SJCRH30 (cell line): ENCODE results near the gene BRD4. TPM values are rescaled to one million over a fixed set of nuclear protein-coding genes. Genes with fewer than 3 reads are reported as not detected.

ENCODE experiments used
- DNase-seq, 2 experiments: peaks; one replicate each; pipeline ENCODE4 v3.0.0-alpha.2; 2015 to 2020
- H3K27ac ChIP-seq: fragments of 250-450 bp; sonication (Bioruptor Pico); 2 replicates; pipeline ENCODE4 v1.5.1; 2020; ENCODE audit warnings: mild to moderate bottlenecking, moderate library complexity
- H3K27me3 ChIP-seq: fragments of 250-450 bp; sonication (Bioruptor Pico); 2 replicates; pipeline ENCODE4 v1.5.1; 2020; ENCODE audit warnings: mild to moderate bottlenecking, moderate library complexity
- H3K36me3 ChIP-seq: fragments of 250-450 bp; sonication (Bioruptor Pico); 2 replicates; pipeline ENCODE4 v1.5.1; 2020; ENCODE audit warnings: mild to moderate bottlenecking, moderate library complexity
- H3K4me1 ChIP-seq: fragments of 250-450 bp; sonication (Bioruptor Pico); 2 replicates; pipeline ENCODE4 v1.5.1; 2020; ENCODE audit warnings: mild to moderate bottlenecking, moderate library complexity
- H3K4me3 ChIP-seq: fragments of 250-450 bp; sonication (Bioruptor Pico); 2 replicates; pipeline ENCODE4 v1.5.1; 2020; ENCODE audit warnings: mild to moderate bottlenecking, moderate library complexity
- H3K9me3 ChIP-seq: fragments of 250-450 bp; sonication (Bioruptor Pico); replicated peaks from 2 replicates; pipeline ENCODE4 v1.5.1; 2020; ENCODE audit warnings: mild to moderate bottlenecking, moderate library complexity
- total RNA-seq: library from RNA; depleted of rRNA; stranded (reverse); fragments of >200 nt; shearing (Covaris generic); gene quantifications from 2 replicates; pipeline ENCODE4 v1.2.3, GENCODE V29; 2014

The BRD4 gene
- total RNA-seq, 1 experiment from 2014 or later: 48.6 TPM

DNA sequence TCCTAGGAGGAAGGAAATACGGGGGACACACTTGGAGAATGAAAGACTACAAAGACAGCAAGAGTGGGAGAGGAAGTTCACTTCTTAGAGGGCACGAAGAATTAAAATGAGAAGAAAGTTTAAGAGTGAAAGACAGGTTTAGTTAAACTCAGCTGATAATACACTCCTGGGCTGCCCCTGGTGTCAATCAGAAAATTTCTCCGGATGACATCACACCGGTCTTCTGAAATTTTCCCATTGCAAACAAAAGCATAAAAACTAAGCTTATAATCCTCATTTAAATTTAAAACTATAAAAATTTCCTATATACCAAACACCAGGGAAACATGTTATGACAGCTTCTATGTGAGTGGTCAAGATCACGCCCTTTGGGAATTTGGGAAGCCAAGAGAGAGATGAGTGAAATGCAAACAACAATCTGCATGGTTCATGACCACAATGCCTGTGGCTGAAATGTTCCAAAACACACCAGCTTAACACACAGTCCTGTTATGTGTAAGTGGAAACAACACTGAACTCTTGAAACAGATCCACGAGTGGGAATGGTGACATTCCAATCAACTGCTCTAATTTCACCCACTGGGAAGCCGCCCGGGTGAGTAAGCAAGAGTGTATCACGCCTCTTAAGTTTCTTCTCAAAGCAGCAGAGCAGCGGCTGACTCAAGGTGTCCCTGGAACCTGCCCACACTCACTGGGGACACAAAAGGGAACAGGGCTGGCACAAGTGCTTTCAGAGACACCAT, 49.0 kb downstream of the BRD4 start:
- no peak for DNase-seq
- Histone ChIP-seq H3K36me3 (no peaks in the 10 kb centered on the region), H3K4me3 (no peak overlapping the region), H3K9me3 (no peaks in the 10 kb centered on the region), H3K4me1 (peaks cover 64% of the 10 kb centered on the region), H3K27ac (no peak overlapping the region), H3K27me3 (no peaks in the 10 kb centered on the region)

DNA sequence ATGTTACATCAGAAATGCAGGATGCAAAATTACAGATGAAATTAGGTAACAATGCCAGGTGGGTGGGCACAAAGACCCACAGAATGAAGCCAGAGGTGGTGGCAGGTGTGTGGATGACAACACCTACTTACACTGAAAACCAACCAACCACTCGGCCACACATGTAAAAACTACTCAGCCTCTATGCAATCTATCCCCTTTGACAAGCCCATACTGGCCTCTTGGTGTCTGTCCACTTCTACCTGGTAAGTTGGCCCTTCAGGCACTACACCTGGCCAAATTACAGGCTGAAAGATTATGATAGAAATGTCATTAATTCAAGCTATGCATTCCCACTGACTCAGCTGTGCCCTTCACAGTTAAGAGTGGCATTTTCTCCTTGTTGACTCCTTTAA, 50.0 kb downstream of the BRD4 start:
- DNase-seq: no peak
- Histone ChIP-seq H3K4me1 (peaks cover 58% of the 10 kb centered on the region), H3K36me3 (no peaks in the 10 kb centered on the region), H3K4me3 (no peak overlapping the region), H3K9me3 (no peaks in the 10 kb centered on the region), H3K27me3 (no peaks in the 10 kb centered on the region), H3K27ac (peak overlapping the region; percentile 83)

DNA sequence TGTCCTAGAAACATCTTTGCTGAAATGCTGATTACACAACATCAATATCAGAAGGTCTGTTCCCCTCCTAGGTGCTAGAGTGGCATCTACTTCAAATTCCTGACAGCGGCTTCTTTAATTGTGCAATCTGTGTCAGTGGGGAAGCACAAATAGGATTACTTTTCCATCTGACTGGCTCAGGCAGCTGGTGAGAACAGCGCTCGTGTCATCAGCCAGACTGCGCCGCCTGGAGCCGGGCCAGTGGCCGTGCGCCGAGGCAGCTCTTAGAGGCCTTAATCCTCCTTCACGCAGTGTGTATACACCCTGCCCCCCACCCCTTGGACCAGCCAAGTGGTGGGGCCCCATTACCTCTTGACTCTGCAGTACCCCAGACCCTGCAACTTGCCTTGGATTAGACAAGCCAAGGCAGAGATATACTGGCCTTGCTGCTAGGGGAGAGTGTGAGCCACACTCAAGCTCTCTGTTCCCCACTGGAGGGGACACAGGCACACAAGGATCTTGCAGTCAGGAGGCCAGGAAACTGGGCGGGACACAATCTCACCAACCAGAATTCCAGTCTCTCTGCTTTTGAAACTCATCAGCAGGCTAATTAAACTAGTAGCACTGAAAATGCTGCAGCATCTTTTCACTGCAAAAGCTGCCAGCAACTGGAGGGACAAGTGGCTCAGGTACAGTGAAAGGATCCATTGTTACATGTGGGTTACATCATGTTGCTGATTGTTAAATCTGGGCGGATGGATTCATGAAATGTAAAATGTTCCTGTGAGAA, 51.2 kb downstream of the BRD4 start:
- peaks cover 58% of the 10 kb centered on the region for H3K4me1 ChIP-seq
- no peaks in the 10 kb centered on the region for H3K9me3 ChIP-seq
- H3K4me3 ChIP-seq: no peak overlapping the region
- peak overlapping the region; percentile 83 for H3K27ac ChIP-seq
- no peaks in the 10 kb centered on the region for H3K36me3 ChIP-seq
- H3K27me3 ChIP-seq: no peaks in the 10 kb centered on the region
- peak; percentile 94 to 97 for DNase-seq

DNA sequence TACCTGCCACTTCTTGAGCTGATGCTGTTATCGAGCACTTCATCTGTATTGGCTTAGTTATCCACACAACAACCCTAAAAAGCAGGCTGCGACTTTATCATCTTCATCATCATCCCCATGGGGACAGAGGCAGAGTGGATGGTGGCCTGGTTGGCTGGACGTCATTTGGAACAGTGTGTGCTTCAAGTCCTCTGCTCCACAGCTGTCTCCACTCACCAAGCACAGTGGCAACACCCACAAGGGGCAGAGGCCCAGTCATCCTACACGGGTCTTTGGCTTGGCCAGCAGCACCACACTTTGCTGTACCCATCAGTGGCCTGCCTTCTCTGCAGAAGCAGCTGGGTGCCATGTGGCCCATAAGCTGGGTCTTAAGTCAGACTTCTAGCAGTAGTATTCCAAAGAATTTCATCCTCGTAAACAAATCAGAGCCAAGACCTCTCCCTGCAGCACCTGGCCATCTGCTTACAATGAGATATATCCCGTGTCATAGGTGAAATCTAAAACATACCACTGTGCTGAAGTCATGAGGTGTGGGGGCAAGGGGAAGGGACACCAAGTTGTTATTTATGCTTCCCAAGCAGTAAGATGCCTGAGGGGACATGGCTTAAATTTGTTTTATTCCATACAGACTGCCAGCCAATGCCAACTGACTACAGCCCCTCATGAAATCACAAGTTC, 52.2 kb downstream of the BRD4 start:
- DNase-seq: peak; percentile 69 to 79

DNA sequence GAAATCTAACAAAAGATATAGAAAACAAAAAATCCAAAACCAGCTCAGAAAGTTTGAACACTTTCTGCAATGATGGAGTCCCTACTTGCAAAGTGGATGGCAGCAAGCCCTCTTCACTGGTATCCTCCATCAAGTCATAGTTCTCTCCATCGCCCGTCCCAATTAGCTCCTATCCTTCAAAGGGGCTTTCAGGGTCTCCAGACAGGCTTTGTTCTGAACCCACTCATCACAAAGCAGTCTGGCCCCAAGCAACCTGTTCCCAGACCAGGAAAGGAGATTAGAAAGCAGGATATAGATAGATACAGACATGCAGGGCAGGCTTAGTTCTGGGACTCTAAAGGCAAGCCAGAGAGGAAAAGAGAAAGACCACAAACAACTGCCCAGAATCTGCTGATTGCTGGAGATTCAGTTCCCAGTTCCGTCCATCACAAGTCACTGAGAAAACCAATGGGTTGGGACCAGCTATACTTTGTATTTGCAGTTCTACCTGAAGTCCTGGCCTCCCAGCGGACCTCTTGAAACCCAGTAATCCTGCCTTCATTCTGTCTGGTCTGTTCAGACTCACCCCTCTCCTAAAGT, 52.9 kb downstream of the BRD4 start:
- Histone ChIP-seq H3K4me1 (peaks cover 56% of the 10 kb centered on the region), H3K27me3 (no peaks in the 10 kb centered on the region), H3K27ac (peak overlapping the region; percentile 83)

More for the DNA sequence above, 52.2 kb downstream of the BRD4 start:
- Histone ChIP-seq H3K27me3 (no peaks in the 10 kb centered on the region), H3K9me3 (no peaks in the 10 kb centered on the region), H3K4me3 (no peak overlapping the region), H3K36me3 (peaks cover 4% of the 10 kb centered on the region; the same call in 1 of the 2 replicates), H3K4me1 (peaks cover 58% of the 10 kb centered on the region), H3K27ac (peak overlapping the region; percentile 83)

DNA sequence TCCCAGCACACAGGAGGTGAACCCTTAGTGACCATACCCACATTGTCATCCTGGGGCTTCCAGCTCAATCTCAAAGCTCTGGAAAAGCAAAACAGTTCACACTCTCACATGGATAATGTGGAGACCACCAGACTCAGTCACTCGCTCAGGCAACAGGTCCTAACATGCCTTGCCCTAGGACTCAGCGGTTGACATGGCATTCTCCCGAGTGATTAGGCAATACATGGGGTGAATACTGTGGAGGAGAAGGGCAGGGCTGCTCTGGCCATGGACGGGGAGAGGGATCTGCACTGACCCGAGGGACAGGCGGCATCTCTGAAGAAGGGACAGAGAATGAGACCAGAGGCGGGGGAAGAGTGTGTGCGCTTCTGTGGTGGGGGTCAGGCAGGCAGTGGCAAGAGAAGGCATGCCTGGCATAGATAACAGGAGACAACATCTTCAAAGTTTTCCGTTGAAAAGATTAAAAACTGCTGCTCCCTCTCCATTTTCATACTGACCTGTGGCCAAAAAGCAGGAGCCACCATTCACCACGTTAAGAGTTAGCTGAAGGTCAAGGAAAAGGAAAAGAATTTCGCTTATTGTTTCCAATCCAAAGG, 55.6 kb downstream of the BRD4 start:
- no peak for DNase-seq
- Histone ChIP-seq H3K9me3 (no peaks in the 10 kb centered on the region), H3K36me3 (peaks cover 24% of the 10 kb centered on the region), H3K4me1 (peaks cover 29% of the 10 kb centered on the region), H3K27ac (no peak overlapping the region), H3K4me3 (no peak overlapping the region), H3K27me3 (no peaks in the 10 kb centered on the region)

More for the DNA sequence above, 52.9 kb downstream of the BRD4 start:
- peaks cover 4% of the 10 kb centered on the region; the same call in 1 of the 2 replicates for H3K36me3 ChIP-seq
- no peak overlapping the region for H3K4me3 ChIP-seq
- H3K9me3 ChIP-seq: no peaks in the 10 kb centered on the region
- no peak for DNase-seq

DNA sequence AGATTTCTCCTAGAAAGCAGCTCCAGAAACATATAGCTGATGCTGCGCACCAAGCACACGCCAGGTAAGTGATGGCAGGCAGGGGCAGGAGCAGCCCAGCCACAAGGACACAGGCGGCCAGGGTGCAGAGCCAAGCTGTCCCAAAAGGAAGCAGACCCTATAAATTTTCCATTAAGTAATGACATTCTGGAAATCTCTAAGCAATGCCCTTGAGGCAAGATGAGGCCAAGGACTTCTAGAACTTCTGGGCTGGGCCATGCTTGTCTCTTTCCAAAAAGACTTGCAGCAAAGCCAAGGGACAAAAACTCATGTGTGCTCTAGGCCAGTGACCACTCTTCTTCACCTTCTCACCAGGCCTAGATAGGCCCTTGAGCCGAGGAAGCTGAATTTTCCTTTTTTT, 57.9 kb downstream of the BRD4 start:
- H3K27ac ChIP-seq: no peak overlapping the region
- H3K27me3 ChIP-seq: no peaks in the 10 kb centered on the region
- DNase-seq: no peak
- H3K4me1 ChIP-seq: peaks cover 7% of the 10 kb centered on the region
- no peaks in the 10 kb centered on the region for H3K9me3 ChIP-seq
- no peak overlapping the region for H3K4me3 ChIP-seq
- H3K36me3 ChIP-seq: peaks cover 43% of the 10 kb centered on the region

DNA sequence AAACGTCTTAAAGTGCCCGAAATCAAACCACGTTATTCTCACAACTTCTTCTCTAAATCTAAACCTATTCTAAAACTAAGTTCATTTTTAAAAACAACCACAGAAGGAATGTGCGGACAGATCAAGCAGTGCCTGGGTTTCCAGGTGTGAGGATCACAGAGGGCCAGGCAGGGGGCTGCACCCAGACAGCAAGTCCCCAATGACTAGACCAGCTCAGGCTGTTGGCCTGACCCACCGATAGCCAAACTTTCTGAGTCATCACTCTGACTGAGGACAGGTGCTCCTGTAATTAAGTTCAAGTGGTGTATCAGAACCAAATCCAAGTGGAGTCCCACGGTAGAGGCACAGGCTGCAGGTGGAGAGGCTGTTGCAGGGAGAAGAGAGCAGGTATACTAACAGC, 62.5 kb downstream of the BRD4 start:
- H3K4me1 ChIP-seq: peaks cover 22% of the 10 kb centered on the region
- H3K36me3 ChIP-seq: peaks cover 62% of the 10 kb centered on the region
- no peaks in the 10 kb centered on the region for H3K27me3 ChIP-seq
- no peak for DNase-seq
- no peaks in the 10 kb centered on the region for H3K9me3 ChIP-seq
- no peak overlapping the region for H3K27ac ChIP-seq
- H3K4me3 ChIP-seq: no peak overlapping the region

DNA sequence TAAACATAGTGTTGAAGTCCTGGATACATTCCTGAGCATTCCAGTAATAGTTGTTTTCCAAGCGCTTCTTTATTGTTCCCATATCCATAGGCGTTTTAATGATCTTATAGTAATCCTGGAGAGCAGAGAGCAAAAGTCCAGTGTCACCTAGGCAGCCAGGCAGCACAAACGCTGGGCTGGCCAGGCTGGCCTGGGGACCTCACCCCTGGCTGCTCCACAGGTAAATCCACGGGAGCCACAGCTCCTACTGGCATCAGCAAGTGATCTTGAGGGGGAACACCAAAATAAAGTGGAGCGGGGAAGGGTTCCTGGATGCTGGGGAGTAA, 63.4 kb downstream of the BRD4 start:
- Histone ChIP-seq H3K4me1 (peaks cover 28% of the 10 kb centered on the region), H3K4me3 (no peak overlapping the region), H3K27me3 (no peaks in the 10 kb centered on the region), H3K9me3 (no peaks in the 10 kb centered on the region), H3K36me3 (peaks cover 68% of the 10 kb centered on the region), H3K27ac (no peak overlapping the region)
- DNase-seq: no peak

DNA sequence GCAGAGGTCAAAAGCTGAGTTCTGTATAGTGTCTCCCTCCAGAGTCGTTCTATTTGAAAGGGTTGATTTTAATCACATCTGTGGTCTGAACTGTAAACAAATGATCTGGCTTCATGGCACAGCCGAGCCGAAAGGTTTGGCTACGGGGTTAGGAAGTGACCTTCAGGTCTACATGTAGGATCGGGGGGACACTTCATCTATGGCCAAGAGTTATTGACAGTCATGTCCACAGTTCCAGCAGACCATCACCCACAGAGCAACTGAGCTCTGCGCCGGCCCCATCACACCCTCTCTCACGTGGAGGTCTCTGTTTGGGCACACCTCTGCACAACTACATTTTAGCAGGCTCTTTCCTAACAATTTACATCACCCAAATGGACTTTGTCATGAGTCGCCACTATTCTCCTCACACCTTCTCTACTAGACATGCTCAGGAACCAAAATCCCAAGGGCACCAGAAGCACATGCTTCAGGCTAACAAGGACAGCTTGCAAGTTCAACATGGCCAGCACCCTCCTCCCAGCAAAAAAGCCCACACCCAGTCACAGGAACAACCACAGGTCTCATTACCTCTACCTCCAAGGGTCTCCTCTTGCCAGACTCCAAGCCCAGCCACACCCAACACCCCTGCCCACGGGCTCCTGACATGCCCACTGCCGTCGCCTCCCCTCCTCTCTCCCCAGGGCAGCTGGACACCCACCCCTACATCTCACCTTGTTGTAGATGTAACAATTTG, 64.0 kb downstream of the BRD4 start:
- H3K4me3 ChIP-seq: no peak overlapping the region
- H3K4me1 ChIP-seq: peaks cover 28% of the 10 kb centered on the region
- H3K27ac ChIP-seq: no peak overlapping the region
- no peaks in the 10 kb centered on the region for H3K9me3 ChIP-seq
- no peak for DNase-seq
- H3K36me3 ChIP-seq: peaks cover 72% of the 10 kb centered on the region
- H3K27me3 ChIP-seq: no peaks in the 10 kb centered on the region

DNA sequence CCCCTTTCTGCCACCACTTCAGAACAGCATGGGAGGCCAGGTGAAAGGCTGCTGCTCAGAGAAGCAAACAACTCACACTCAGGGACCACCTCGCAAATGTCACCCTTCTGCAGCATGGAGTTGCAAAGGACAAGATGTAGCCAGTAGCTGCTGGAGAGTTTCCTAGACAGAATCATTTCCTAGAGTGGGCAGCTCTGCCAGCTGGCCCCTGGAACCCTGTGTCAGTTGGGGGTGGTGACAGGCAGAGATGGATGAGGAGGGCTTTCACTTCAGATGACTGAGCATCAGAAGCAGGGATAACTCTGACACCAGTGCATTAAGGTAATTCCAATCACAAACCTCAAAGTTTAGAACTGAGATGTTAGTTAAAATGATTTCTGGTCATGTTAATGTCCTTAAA, 65.7 kb downstream of the BRD4 start:
- H3K4me3 ChIP-seq: no peak overlapping the region
- H3K36me3 ChIP-seq: peaks cover 70% of the 10 kb centered on the region
- no peaks in the 10 kb centered on the region for H3K9me3 ChIP-seq
- H3K27ac ChIP-seq: peak overlapping the region; percentile 51
- peaks cover 28% of the 10 kb centered on the region for H3K4me1 ChIP-seq
- no peaks in the 10 kb centered on the region for H3K27me3 ChIP-seq
- no peak for DNase-seq

DNA sequence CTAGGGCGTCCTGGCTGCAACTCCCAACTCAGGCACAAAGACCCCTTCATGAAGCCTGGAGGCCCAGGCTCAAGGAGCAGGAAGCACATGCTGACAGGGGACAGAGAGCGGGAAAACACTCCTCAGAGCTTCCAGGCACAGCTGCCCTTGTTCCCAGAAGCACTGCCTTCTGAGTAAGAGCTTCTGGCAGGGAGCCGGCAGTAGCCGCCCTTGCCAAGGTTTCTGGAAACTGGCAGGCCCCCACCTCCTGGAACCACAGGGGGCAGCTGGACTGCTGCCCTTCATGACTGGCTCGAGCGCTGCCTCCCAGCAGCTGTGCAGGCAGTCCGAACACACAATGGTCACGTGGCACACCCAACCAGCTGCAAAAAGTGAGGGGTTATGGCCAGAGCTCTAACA, 66.5 kb downstream of the BRD4 start:
- DNase-seq: peak; percentile 100
- H3K4me1 ChIP-seq: peaks cover 28% of the 10 kb centered on the region
- peak overlapping the region; percentile 51 for H3K27ac ChIP-seq
- H3K4me3 ChIP-seq: no peak overlapping the region
- H3K27me3 ChIP-seq: no peaks in the 10 kb centered on the region
- no peaks in the 10 kb centered on the region for H3K9me3 ChIP-seq
- H3K36me3 ChIP-seq: peaks cover 68% of the 10 kb centered on the region

DNA sequence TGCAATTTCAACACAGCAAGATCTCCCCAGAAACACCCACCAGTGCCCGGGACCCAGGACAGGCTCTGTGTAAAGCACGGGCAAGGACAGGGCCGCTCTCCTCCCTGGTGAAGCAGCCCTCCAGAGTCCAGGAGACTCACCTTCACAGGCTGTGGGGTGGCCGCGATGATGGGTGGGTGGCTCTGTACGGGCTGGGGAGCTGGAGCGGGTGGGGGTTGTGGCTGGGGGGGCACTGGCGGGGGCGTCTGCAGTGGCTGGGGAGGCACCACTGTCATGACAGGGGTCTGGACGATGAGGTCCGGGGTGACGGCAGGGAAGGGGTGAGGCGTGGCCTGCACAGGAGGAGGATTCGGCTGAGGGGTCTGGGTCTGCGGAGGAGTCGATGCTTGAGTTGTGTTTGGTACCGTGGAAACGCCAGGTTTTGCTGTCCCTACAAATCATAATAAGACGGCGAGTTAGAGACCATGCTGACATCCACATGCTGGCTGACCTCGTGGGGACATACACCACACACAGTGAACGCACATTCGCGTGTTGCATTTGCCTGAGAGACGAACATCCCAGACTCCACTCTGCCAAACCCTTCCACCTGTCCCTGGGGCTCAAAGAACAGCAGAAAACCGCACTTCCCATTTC, 67.0 kb downstream of the BRD4 start:
- peak overlapping the region; percentile 51 for H3K27ac ChIP-seq
- no peak for DNase-seq
- H3K4me1 ChIP-seq: peaks cover 28% of the 10 kb centered on the region
- H3K27me3 ChIP-seq: no peaks in the 10 kb centered on the region
- H3K9me3 ChIP-seq: no peaks in the 10 kb centered on the region
- peaks cover 68% of the 10 kb centered on the region for H3K36me3 ChIP-seq
- H3K4me3 ChIP-seq: no peak overlapping the region

DNA sequence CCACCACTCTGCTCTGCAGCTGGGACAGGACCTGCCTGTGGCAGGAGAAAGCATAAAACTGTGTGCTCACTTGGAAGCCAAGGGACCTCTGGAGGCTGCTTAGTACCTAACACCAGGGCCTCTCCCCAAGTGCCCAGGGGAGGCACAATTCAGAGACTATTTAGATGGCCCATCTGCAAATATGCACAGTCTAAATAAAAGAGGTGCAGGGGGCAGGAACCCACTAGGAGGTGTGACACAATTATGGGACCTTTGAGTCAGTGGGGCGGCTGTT, 67.5 kb downstream of the BRD4 start:
- Histone ChIP-seq H3K36me3 (peaks cover 68% of the 10 kb centered on the region), H3K9me3 (no peaks in the 10 kb centered on the region), H3K4me1 (peaks cover 28% of the 10 kb centered on the region), H3K4me3 (no peak overlapping the region), H3K27ac (peak overlapping the region; percentile 51), H3K27me3 (no peaks in the 10 kb centered on the region)
- DNase-seq: no peak
